DMS114 treated with DMSO at 0.1 percent for 48 hours (cell line): ENCODE data around the gene RAX.

Experiments
- DNase-seq: peaks from one replicate; lab custom pipeline; 2025; ENCODE audit not compliant: unreplicated experiment; lab: John Stamatoyannopoulos, UW

The RAX gene

GRCh38 chr18:59272891-59273758, at the start of gene RAX:
TSS of gene RAX (minus strand) at chr18:59273454. CDS start at chr18:59273206, 248 bp downstream.
- DNase-seq, result no peak

DNA sequence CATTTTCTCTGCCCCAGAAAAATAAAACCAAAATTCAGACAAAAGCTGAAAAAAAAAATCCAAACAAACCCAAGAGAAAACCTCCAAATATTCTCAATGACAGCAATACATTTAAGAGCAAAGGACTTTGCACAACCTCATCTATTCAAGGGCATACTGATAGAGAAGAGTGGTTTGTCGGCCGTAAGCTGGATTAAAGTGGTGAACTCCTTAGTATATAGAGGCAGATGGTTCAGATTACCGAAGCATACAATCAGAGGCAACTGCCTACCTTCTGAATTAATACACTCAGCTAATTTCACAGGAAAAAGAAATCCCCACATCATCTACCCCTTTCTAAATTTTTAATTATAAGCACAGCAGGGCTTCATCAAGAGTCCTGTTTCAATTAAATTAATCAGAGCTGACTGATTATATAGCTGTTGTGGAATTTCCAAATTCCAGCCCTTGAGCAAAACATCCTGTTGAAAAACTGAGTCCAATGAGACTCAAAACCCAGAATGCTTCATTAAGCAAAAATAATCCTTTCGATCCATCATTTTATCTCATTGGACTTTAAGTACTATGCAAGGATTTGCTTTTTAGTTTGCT, 45.3 kb upstream of the RAX start, which contains the start of gene CPLX4:
Gene CPLX4, minus strand, starts transcription at position 190 of the 591 bp plus-strand sequence. Its CDS starts 187 bp downstream, at position 3.
- no peak for DNase-seq

DNA sequence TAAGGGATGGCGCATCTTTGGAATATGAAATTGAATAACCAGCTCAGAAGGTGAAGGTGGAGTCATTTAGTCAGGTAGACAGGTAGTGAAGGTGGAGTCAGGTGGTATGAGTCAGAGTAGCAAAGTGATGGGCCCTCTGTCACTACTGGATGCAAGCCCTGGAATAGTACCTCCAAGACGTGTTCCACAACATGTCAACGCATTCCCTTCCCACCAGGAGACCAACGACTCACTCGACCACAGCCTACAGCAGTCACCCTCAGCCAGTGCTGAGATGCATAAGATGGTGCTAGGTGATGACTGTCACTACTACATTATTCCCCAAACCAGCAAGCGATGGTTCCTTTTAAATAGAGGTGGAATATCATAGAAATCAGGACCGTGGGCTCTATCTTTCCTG, 38.4 kb upstream of the RAX start:
- DNase-seq, result no peak

- no peak for DNase-seq
Observed at GRCh38 chr18:59308938-59309260, 35.6 kb upstream of the RAX start.

DNA sequence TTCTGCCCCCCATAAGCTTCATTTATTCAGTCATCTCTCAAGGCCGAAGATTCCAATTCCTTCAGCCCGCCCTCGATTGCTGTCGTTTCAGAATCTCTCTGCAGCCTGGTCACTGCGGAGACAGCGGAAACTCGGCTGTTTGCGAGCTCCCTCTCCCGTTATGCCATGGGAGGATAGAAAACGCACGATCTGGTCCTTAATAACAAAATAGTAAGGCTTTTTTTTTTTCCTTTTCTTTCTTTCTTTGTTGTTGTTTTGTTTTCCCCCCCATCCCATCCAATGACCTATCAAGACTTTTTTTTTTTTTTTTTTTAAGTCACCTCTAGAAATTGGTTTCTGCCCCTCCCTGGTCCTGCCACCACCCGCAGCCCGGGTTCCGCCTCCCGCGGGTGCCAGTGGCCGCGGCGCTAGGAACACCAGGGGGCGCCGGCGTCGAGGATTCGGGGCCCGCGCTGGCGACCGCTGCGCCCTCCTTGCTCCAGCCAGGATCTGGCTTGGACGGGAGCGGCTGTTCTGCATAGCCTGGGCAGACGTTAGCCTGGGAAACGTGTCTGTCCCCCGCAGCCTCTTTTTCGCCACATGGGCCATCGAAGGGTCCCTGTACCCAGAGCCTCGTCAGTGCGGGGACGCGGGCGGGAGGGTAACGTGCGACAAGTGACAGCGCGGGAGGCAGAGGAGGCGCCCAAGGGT, 35.1 kb upstream of the RAX start:
- peak; percentile 64 for DNase-seq

GRCh38 chr18:59306640-59307039, 33.4 kb upstream of the RAX start:
- DNase-seq, result no peak

DNA sequence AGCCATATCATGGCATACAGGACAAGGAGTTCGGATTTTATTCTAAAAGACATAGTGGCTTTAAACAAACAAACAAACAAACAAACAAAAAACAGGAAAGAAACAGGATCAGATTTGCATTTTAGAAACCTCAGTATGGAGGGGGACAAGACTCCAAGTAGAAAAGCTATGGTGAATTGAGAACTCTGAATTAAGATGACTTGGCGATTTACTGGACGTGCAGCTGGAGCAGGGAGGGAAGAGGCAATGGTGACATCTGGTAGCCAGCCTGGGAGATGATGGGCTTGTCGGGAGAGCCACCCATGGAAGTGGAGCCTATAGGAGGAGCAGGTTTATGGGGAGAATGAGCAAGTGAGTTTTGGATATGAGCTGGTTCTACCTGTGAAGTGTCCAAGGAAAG, 32.0 kb upstream of the RAX start:
- no peak for DNase-seq

- DNase-seq, result no peak
Observed at GRCh38 chr18:59303656-59304195, 30.5 kb upstream of the RAX start.

- DNase-seq, result no peak
Observed at GRCh38 chr18:59303006-59303405, 29.8 kb upstream of the RAX start.

- DNase-seq, result no peak
Observed at GRCh38 chr18:59301929-59302328, 28.7 kb upstream of the RAX start.

GRCh38 chr18:59300676-59301285, 27.5 kb upstream of the RAX start:
- DNase-seq, result no peak

DNA sequence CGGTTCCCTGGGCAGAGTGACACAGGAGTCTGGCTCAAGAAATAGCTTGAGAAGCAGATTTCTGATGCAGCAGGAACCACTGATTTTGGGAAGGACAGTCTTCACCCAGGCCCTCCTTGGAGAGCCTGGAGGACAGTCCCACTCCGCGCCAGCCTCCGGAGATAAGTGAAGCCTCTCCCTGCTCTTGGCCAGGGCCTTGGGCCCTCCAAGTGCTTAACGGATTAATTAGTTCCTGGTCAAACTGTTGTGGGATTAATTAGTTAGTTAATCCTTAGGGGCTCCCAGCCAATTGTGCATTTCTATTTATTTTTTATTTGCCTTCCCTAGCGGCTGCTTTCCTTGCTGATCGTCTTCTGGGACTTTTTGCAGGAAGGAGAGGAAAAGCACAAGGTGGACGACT, 25.6 kb upstream of the RAX start:
- DNase-seq, result no peak

DNA sequence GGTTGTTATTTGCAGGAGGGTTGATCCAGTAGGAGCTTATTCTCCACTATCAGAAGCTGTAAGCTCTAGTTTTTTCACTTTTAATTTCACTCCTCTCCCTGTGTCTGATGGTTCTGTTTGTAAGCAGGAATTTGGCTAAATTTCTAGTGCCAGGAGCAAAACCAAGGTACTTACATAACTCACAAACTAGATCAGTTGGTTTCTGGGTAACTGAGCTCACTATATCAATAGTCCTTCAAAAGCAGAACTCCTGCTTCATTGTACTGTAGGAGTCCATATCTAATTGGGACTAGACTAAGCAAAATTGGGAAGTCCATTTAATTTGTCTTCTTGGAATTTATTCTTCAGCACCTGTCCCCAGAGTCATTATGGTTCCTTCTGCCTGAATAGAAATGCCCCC, 20.1 kb upstream of the RAX start:
- no peak for DNase-seq

- DNase-seq, result no peak
Observed at GRCh38 chr18:59286341-59286740, 13.1 kb upstream of the RAX start.

DNA sequence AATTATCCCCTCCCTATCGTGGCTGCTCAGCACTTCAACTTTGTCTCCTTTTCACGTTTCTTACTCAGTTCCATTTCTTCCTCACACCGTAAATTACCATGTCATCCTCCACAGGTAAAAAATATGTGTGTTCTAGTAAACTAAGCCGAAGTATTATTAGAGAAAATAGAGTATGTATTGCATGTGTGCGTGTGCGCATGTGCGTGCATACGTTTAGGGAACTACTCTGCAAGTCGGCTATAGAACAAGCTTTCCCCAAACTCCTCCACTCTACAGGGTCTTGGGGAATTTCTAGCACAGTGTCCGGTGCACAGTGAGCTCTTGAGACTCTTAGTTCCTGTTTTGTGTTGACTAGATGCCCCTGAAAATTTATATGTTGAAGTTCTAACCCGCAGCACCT, 9.1 kb upstream of the RAX start:
- DNase-seq, result no peak

DNA sequence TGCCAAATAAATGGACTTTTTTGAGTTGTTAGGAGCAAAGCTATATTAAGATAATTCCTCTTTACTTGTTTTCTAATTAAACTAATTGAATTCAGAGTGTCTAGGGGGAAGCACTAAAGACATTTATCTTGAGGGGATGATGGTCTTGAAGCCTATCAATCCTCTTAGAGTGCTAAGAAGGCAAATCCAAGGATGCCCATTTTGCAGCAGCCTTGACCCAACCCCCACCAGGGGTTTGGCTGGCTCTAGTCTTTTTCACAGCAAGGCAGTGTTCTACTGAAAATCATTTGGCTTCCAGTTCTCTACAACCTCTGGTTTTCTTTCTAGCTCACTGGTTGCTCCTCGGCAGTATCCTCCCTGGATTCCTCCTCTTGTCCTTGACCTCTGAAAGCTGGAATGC, 6.5 kb upstream of the RAX start:
- DNase-seq, result no peak

GRCh38 chr18:59279193-59279592, 5.9 kb upstream of the RAX start:
- no peak for DNase-seq

DNA sequence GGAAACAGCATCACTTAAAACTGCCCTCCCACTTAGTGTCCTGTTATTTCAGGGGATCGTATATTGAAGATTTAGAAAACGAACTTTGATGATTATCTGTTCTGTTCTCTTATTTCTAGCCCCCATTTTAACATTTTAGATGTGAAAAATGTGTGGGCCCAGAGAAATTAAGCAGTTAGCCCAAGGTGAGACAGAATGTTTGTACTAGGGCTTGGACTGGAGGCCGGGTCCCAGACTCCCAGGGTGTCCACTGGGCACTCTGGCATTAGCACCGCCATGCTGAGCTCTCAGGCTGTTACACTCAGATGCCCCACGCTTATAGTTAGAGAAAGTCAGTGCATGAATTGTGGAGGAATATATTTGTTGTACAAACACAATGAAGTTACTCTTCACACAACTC, 5.5 kb upstream of the RAX start:
- no peak for DNase-seq

DNA sequence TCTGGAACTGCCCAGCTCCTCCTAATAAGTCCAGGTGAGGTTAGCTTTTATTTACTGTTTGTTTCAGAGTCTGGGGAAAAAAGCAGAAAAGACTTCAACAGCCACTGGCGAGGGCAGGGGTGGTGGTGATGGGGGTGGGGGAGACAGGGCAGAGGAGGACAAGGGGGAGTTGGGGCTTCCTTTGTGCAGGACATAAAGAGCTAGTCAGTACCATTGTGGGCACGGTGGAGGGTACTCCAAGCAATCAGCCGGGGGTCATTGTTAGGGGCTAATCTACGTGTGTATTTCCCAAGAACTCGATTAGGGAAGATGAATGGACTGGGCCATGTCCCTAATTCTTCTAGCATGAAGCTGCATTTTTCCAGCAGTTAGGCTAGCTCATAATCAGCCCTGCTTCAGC, 2.8 kb upstream of the RAX start:
- DNase-seq, result no peak

GRCh38 chr18:59275406-59275949, 2.2 kb upstream of the RAX start:
- no peak for DNase-seq

- no peak for DNase-seq
Observed at GRCh38 chr18:59274533-59274928, 1.3 kb upstream of the RAX start.
